SK-N-SH (cell line): ENCODE results near the gene SKOR2.

Experiments
- CHD2 ChIP-seq: fragments of 150-350 bp; IDR thresholded peaks from 2 replicates; pipeline ENCODE4 v1.6.1; 2018; ENCODE audit warnings: low read length; ENCODE audit not compliant: partially characterized antibody
- ELF1 ChIP-seq: IDR thresholded peaks from 2 replicates; pipeline ENCODE4 v1.4.0; 2012
- MXI1 ChIP-seq: IDR thresholded peaks from 2 replicates; pipeline ENCODE4 v1.6.1; 2012; ENCODE audit warnings: mild to moderate bottlenecking, low read depth, low read length, improper control_type of control experiment
- TF ChIP-seq, protein P1 (sequence below): fragments of 200-600 bp; sonication (generic); IDR thresholded peaks from 2 replicates; pipeline ENCODE4 v1.6.1; 2017; ENCODE audit warnings: antibody characterized with exemption, mild to moderate bottlenecking, moderate library complexity

DNA sequence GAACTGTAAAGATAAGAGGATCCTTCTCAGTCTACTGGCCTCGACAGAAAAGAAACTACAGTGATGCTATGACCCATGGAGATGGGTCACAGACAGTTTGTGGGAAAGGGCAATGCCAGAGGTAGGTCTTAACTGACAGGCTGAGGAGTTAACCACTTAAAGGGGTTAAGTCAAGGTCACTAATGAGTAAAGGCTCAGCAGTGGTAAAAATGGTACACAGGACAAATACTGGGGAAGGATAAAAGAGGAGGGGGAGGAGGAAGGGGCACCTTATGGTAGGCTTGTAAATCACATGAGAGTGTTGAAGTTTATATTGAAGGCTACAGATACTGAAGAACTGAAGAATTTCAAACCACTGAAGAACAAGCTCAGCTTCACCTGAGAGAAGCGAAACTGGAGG is 85.2 kb downstream of the SKOR2 start:
- TF ChIP-seq, protein P1, sequence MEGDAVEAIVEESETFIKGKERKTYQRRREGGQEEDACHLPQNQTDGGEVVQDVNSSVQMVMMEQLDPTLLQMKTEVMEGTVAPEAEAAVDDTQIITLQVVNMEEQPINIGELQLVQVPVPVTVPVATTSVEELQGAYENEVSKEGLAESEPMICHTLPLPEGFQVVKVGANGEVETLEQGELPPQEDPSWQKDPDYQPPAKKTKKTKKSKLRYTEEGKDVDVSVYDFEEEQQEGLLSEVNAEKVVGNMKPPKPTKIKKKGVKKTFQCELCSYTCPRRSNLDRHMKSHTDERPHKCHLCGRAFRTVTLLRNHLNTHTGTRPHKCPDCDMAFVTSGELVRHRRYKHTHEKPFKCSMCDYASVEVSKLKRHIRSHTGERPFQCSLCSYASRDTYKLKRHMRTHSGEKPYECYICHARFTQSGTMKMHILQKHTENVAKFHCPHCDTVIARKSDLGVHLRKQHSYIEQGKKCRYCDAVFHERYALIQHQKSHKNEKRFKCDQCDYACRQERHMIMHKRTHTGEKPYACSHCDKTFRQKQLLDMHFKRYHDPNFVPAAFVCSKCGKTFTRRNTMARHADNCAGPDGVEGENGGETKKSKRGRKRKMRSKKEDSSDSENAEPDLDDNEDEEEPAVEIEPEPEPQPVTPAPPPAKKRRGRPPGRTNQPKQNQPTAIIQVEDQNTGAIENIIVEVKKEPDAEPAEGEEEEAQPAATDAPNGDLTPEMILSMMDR = no peak
- TF ChIP-seq CHD2 (no peak), MXI1 (no peak), ELF1 (no peak)
